CD14-positive monocyte (primary cell): Measurements from ENCODE around the gene CDSN. TPM values are rescaled to one million over a fixed set of nuclear protein-coding genes. Genes with fewer than 3 reads are reported as not detected.

Experiments used
- DNase-seq, 3 donors: peaks; one replicate each; pipeline ENCODE4 v3.0.0-alpha.2; 2011 to 2022
- H2AFZ ChIP-seq: 2 replicates; pipeline ENCODE4 v1.6.0; 2012; ENCODE audit warnings: mild to moderate bottlenecking, low read depth, low read length, inconsistent platforms; ENCODE audit not compliant: insufficient read depth, poor library complexity, severe bottlenecking
- H3K27ac ChIP-seq, 2 donors: 1 replicate in 1 of 2; 2 replicates in 1 of 2; pipeline ENCODE4 v1.5.1; 2012 to 2013; ENCODE audit warnings: low read length in 2 of 2, control low read depth in 1 of 2, inconsistent platforms in 1 of 2, low read depth in 1 of 2, mild to moderate bottlenecking in 1 of 2
- H3K27me3 ChIP-seq, 2 donors: one replicate each; pipeline versions ENCODE4 v1.6.0 to v1.6.1; 2011 to 2013; ENCODE audit warnings: low read length in 2 of 2; ENCODE audit not compliant: control insufficient read depth in 2 of 2, insufficient read depth in 2 of 2
- H3K36me3 ChIP-seq, 2 donors: replicated peaks in 1 of 2; 1 replicate in 1 of 2; 2 replicates in 1 of 2; pipeline versions ENCODE4 v1.5.1 to v1.6.1; 2012 to 2013; ENCODE audit warnings: low read length in 2 of 2, control low read depth in 1 of 2, inconsistent platforms in 1 of 2, mild to moderate bottlenecking in 1 of 2; ENCODE audit not compliant: insufficient read depth in 2 of 2, control insufficient read depth in 1 of 2
- H3K4me1 ChIP-seq, 2 donors: 1 replicate in 1 of 2; 2 replicates in 1 of 2; pipeline versions ENCODE4 v1.5.1 to v1.6.1; 2012 to 2013; ENCODE audit warnings: low read length in 2 of 2, control low read depth in 1 of 2, inconsistent platforms in 1 of 2, mild to moderate bottlenecking in 1 of 2, moderate library complexity in 1 of 2; ENCODE audit not compliant: insufficient read depth in 2 of 2, control insufficient read depth in 1 of 2
- H3K4me2 ChIP-seq: replicated peaks from 2 replicates; pipeline ENCODE3; 2012; ENCODE audit warnings: low read length, moderate library complexity, mild to moderate bottlenecking; ENCODE audit not compliant: poor library complexity, severe bottlenecking; ENCODE audit errors: extremely low read depth
- H3K4me3 ChIP-seq, 3 experiments: fragments of 200-600 bp in 1 of 3; sonication (generic) in 1 of 3; replicated peaks in 1 of 3; 1 replicate in 2 of 3; 2 replicates in 1 of 3; pipeline ENCODE4 v1.5.1; 2011 to 2013; ENCODE audit warnings: low read length in 3 of 3, mild to moderate bottlenecking in 3 of 3, control low read depth in 2 of 3, low read depth in 2 of 3, inconsistent platforms in 1 of 3, moderate library complexity in 1 of 3
- H3K79me2 ChIP-seq: 2 replicates; pipeline ENCODE4 v1.6.0; 2012; ENCODE audit warnings: mild to moderate bottlenecking, control low read depth, inconsistent platforms, low read length, moderate library complexity; ENCODE audit not compliant: insufficient read depth
- H3K9ac ChIP-seq: 2 replicates; pipeline ENCODE4 v1.6.0; 2017; ENCODE audit warnings: low read length, mild to moderate bottlenecking; ENCODE audit not compliant: insufficient read depth, poor library complexity, severe bottlenecking
- H3K9me3 ChIP-seq, 2 donors: replicated peaks in 1 of 2; 1 replicate in 1 of 2; 2 replicates in 1 of 2; pipeline versions ENCODE4 v1.5.1 to v1.6.1; 2012 to 2013; ENCODE audit warnings: low read length in 2 of 2, control low read depth in 1 of 2; ENCODE audit not compliant: control insufficient read depth in 1 of 2, insufficient read depth in 1 of 2
- H4K20me1 ChIP-seq: 2 replicates; pipeline ENCODE4 v1.6.0; 2012; ENCODE audit warnings: mild to moderate bottlenecking, low read length, control low read depth, moderate library complexity; ENCODE audit not compliant: insufficient read depth
- H3K27ac Mint-ChIP-seq, 7 donors: one replicate each; pipeline ENCODE4 v1.8.0; 2020; ENCODE audit warnings: mild to moderate bottlenecking in 7 of 7, mixed read lengths in 7 of 7, moderate library complexity in 6 of 7, inconsistent platforms in 2 of 7
- H3K27me3 Mint-ChIP-seq, 3 donors: one replicate each; pipeline ENCODE4 v1.8.0; 2021 to 2022; ENCODE audit warnings: low read depth in 3 of 3, mild to moderate bottlenecking in 3 of 3, mixed read lengths in 3 of 3, moderate library complexity in 3 of 3, inconsistent platforms in 1 of 3
- H3K36me3 Mint-ChIP-seq, 2 donors: one replicate each; pipeline ENCODE4 v1.8.0; 2020; ENCODE audit warnings: mixed read lengths in 2 of 2, inconsistent platforms in 1 of 2, mild to moderate bottlenecking in 1 of 2
- H3K4me1 Mint-ChIP-seq: one replicate; pipeline ENCODE4 v1.8.0; 2020; ENCODE audit warnings: mild to moderate bottlenecking, mixed read lengths
- H3K4me3 Mint-ChIP-seq, 2 donors: one replicate each; pipeline ENCODE4 v1.8.0; 2020; ENCODE audit warnings: mild to moderate bottlenecking in 2 of 2, mixed read lengths in 2 of 2, moderate library complexity in 1 of 2
- H3K9me3 Mint-ChIP-seq, 7 donors: one replicate each; pipeline ENCODE4 v1.8.0; 2020 to 2022; ENCODE audit warnings: mixed read lengths in 7 of 7, mild to moderate bottlenecking in 6 of 7, moderate library complexity in 6 of 7, inconsistent platforms in 2 of 7
- WGBS: methylation state at CpG from one replicate; pipeline ENCODE4 v1.1.5; 2013; ENCODE audit warnings: missing lambda C conversion rate; ENCODE audit not compliant: insufficient coverage; 5-methylcytosine and 5-hydroxymethylcytosine counted together
- intact Hi-C, 2 donors: fragments of 100-400 bp; cut with micrococcal nuclease; formaldehyde crosslinking; loops; one replicate each; pipeline versions ENCODE4 v1.15.0 to v1.15.1; 2023
- polyA plus RNA-seq, 3 donors: library from polyadenylated mRNA; depleted of rRNA in 1 of 3; unstranded in 2 of 3; stranded (reverse) in 1 of 3; fragments of 300-500 nt in 2 of 3; fragments of >200 nt in 1 of 3; fragmentation: Illumina TruSeq in 2 of 3; gene quantifications; 1 replicate in 2 of 3; 2 replicates in 1 of 3; pipeline ENCODE4 v1.2.3, GENCODE V29; 2012 to 2021
- TF ChIP-seq, protein P1 (sequence below): fragments of 200-600 bp; IDR thresholded peaks from one replicate; pipeline ENCODE4 v1.8.0; 2022; ENCODE audit warnings: antibody characterized with exemption, mild to moderate bottlenecking

The CDSN gene
- polyA plus RNA-seq, 3 donors = not detected

- no peaks in the 10 kb centered on the region for H3K79me2 ChIP-seq
- DNase-seq = no peak
- intact Hi-C loops = loop anchor here (2.0 kb wide), 2 partner anchors 57 to 231 kb away; no protein-coding TSS in a partner anchor
- Mint-ChIP-seq H3K36me3 (no peaks in the 10 kb centered on the region), H3K9me3 (peaks cover 0 to 3% (median 0%) of the 10 kb centered on the region in 7 donors), H3K4me3 (no peak overlapping the region), H3K4me1 (peaks cover 6% of the 10 kb centered on the region), H3K27me3 (peaks cover 0 to 15% (median 2%) of the 10 kb centered on the region in 3 donors), H3K27ac (no peak overlapping the region)
- peaks cover 0 to 6% of the 10 kb centered on the region in 2 donors for H3K4me1 ChIP-seq
- H3K36me3 ChIP-seq = no peaks in the 10 kb centered on the region
- no peak overlapping the region for H3K9ac ChIP-seq
- TF ChIP-seq, protein P1, sequence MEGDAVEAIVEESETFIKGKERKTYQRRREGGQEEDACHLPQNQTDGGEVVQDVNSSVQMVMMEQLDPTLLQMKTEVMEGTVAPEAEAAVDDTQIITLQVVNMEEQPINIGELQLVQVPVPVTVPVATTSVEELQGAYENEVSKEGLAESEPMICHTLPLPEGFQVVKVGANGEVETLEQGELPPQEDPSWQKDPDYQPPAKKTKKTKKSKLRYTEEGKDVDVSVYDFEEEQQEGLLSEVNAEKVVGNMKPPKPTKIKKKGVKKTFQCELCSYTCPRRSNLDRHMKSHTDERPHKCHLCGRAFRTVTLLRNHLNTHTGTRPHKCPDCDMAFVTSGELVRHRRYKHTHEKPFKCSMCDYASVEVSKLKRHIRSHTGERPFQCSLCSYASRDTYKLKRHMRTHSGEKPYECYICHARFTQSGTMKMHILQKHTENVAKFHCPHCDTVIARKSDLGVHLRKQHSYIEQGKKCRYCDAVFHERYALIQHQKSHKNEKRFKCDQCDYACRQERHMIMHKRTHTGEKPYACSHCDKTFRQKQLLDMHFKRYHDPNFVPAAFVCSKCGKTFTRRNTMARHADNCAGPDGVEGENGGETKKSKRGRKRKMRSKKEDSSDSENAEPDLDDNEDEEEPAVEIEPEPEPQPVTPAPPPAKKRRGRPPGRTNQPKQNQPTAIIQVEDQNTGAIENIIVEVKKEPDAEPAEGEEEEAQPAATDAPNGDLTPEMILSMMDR = no peak
- H3K4me3 ChIP-seq = no peak overlapping the region
- H3K4me2 ChIP-seq = no peak overlapping the region
- peaks cover 0 to 3% of the 10 kb centered on the region in 2 donors for H3K27me3 ChIP-seq
- no peak overlapping the region for H3K27ac ChIP-seq
- H2AFZ ChIP-seq = no peak overlapping the region
- H4K20me1 ChIP-seq = no peaks in the 10 kb centered on the region
- no CpG with 5 or more reads among the region's 10 CpGs for WGBS
- no peaks in the 10 kb centered on the region for H3K9me3 ChIP-seq
These were observed 15.5 kb upstream of the CDSN start for GRCh38 chr6:31135710-31136109.

- WGBS = 99% methylated on average over 6 of the region's 6 CpGs
- TF ChIP-seq, protein P1 = no peak
These were observed 12.6 kb upstream of the CDSN start for GRCh38 chr6:31132806-31133205.

More at GRCh38 chr6:31132806-31133205, 12.6 kb upstream of the CDSN start:
- Mint-ChIP-seq H3K27ac (no peak overlapping the region), H3K36me3 (no peaks in the 10 kb centered on the region), H3K27me3 (peaks cover 1 to 6% (median 4%) of the 10 kb centered on the region in 3 donors), H3K4me3 (no peak overlapping the region), H3K4me1 (peaks cover 4% of the 10 kb centered on the region), H3K9me3 (peaks cover 0 to 3% (median 0%) of the 10 kb centered on the region in 7 donors)
- Histone ChIP-seq H3K36me3 (no peaks in the 10 kb centered on the region), H3K79me2 (no peaks in the 10 kb centered on the region), H2AFZ (no peak overlapping the region), H3K9me3 (no peaks in the 10 kb centered on the region), H3K4me3 (no peak overlapping the region), H3K9ac (no peak overlapping the region), H3K4me1 (peaks cover 0 to 4% of the 10 kb centered on the region in 2 donors), H3K4me2 (no peak overlapping the region), H3K27ac (no peak overlapping the region), H4K20me1 (no peaks in the 10 kb centered on the region), H3K27me3 (peaks cover 0 to 1% of the 10 kb centered on the region in 2 donors)
- intact Hi-C loops = no loop called here
- no peak for DNase-seq
